Left ventricle myocardium inferior (tissue), 1 donor: Measurements from ENCODE around the gene FBLN5. TPM values are rescaled to one million over a fixed set of nuclear protein-coding genes. Genes with fewer than 3 reads are reported as not detected.

Experiments used
- DNase-seq: peaks from one replicate; pipeline ENCODE4 v3.0.0-alpha.2; 2020
- H3K27ac ChIP-seq: fragments of 200-600 bp; replicated peaks from 2 replicates; pipeline ENCODE4 v1.8.0; 2021
- H3K27me3 ChIP-seq: fragments of 200-600 bp; 2 replicates; pipeline ENCODE4 v1.8.0; 2021; ENCODE audit warnings: low read depth
- H3K36me3 ChIP-seq: fragments of 200-600 bp; 2 replicates; pipeline ENCODE4 v1.8.0; 2021
- H3K4me1 ChIP-seq: fragments of 200-600 bp; 2 replicates; pipeline ENCODE4 v1.8.0; 2021
- H3K4me3 ChIP-seq: fragments of 200-600 bp; 2 replicates; pipeline ENCODE4 v1.8.0; 2021; ENCODE audit warnings: mild to moderate bottlenecking, moderate library complexity
- H3K9me3 ChIP-seq: fragments of 200-600 bp; replicated peaks from 2 replicates; pipeline ENCODE4 v1.8.0; 2021
- CTCF ChIP-seq: fragments of 200-600 bp; IDR thresholded peaks from 2 replicates; pipeline ENCODE4 v1.8.0; 2021; ENCODE audit warnings: antibody characterized with exemption, mild to moderate bottlenecking, borderline replicate concordance
- intact Hi-C: fragments of 100-400 bp; cut with micrococcal nuclease; formaldehyde crosslinking; loops from one replicate; pipeline ENCODE4 v1.11.0; 2022
- total RNA-seq: library from RNA; stranded (reverse); fragmentation: NEBNext Ultra II Directional; extraction: Animal tissue kit (Norgen Biotek cat#: 25700); gene quantifications from one replicate; pipeline ENCODE4 v1.2.1, GENCODE V29; 2021
- donor health status: DM: no; HTN: yes; CAD: no; lungs with severe emphysema.

FBLN5 gene
- total RNA-seq, 1 donor from 2014 or later, result 62.5 TPM

- Histone ChIP-seq H3K9me3 (no peaks in the 10 kb centered on the region), H3K36me3 (no peaks in the 10 kb centered on the region), H3K27me3 (peaks cover 88% of the 10 kb centered on the region), H3K27ac (peak overlapping the region; percentile 81), H3K4me1 (peaks cover 15% of the 10 kb centered on the region), H3K4me3 (peak overlapping the region; percentile 69)
- intact Hi-C loops, result no loop called here
- DNase-seq, result no peak
- TF ChIP-seq CTCF, result no peak
These were observed 112.1 kb downstream of the FBLN5 start for GRCh38 chr14:91835197-91835919.

- Histone ChIP-seq H3K27me3 (peaks cover 81% of the 10 kb centered on the region), H3K4me3 (peak overlapping the region; percentile 69), H3K27ac (peak overlapping the region; percentile 0), H3K4me1 (peaks cover 15% of the 10 kb centered on the region), H3K36me3 (no peaks in the 10 kb centered on the region), H3K9me3 (no peaks in the 10 kb centered on the region)
- TF ChIP-seq CTCF, result no peak
- intact Hi-C loops, result no loop called here
- DNase-seq, result no peak
These were observed 112.9 kb downstream of the FBLN5 start for GRCh38 chr14:91834571-91834970.

DNA sequence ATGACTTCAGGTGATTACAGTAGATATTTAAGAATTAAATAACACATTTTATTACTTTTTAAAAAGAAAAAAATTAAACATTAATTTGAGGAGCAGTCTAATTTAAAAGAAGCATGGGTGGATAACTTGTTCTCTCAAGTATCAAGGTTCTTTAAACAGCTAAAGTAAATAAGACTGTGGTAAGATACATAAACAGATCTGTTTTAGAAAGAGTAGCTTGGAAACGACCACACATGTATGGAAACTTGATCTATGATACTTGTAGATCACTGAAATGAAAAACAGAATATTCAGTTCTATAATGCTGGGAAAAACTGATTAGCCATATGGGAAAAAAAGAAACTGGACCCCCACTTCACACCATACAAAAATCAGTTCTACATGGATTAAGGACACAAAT is 116.2 kb downstream of the FBLN5 start:
- peaks cover 6% of the 10 kb centered on the region for H3K4me1 ChIP-seq
- no peak for DNase-seq
- H3K27me3 ChIP-seq, result peaks cover 53% of the 10 kb centered on the region

DNA sequence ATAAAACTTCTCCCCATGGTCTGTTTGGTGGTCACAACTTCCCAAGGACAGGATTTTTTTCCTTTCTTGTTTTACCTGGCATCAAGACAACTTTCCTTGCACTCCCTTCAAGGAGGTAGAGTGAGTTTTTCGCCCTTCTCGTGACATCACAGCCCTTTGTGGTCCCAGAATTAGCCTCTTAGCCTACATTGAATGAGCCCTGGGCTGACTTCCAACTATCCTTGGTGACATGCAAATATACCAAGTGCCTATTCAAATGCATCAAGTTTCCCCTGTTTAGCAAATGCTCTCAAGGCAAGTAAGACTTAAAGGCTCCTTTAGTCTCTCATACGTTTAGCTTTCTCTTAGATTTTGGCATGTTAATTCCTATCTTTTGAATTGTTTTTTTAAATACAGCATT is 116.7 kb downstream of the FBLN5 start:
- TF ChIP-seq CTCF, result no peak
- no peaks in the 10 kb centered on the region for H3K36me3 ChIP-seq
- H3K9me3 ChIP-seq, result peaks cover 10% of the 10 kb centered on the region
- intact Hi-C loops, result no loop called here
- H3K27ac ChIP-seq, result no peak overlapping the region
- no peak for DNase-seq
- H3K4me3 ChIP-seq, result no peak overlapping the region
- H3K27me3 ChIP-seq, result peaks cover 48% of the 10 kb centered on the region
- H3K4me1 ChIP-seq, result peaks cover under 1% of the 10 kb centered on the region

More for the DNA sequence above, 116.2 kb downstream of the FBLN5 start:
- TF ChIP-seq CTCF, result no peak
- no peak overlapping the region for H3K27ac ChIP-seq
- peaks cover 10% of the 10 kb centered on the region for H3K9me3 ChIP-seq
- H3K4me3 ChIP-seq, result no peak overlapping the region
- no peaks in the 10 kb centered on the region for H3K36me3 ChIP-seq
- intact Hi-C loops, result no loop called here

DNA sequence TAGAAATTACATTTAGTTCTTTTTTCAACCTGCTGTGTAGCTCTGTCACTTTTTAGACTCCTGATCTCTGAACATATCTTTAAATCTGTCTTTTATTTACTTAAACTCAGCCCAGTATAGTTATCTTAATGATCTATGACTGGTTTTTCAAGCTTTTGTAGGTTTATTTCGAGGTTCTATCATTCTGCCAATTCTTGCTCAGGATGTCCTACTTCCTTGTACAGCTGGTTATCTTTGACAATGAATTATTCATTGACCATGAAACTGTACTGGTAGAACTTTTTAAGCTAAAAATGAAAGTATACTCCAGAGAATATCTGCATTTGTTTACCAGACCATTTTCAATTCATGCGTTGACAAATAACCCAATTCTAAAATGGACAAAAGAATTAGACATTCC is 118.0 kb downstream of the FBLN5 start:
- intact Hi-C loops, result no loop called here
- Histone ChIP-seq H3K4me3 (no peak overlapping the region), H3K4me1 (no peaks in the 10 kb centered on the region), H3K36me3 (no peaks in the 10 kb centered on the region), H3K27ac (no peak overlapping the region), H3K27me3 (peaks cover 35% of the 10 kb centered on the region), H3K9me3 (peaks cover 10% of the 10 kb centered on the region)
- DNase-seq, result no peak
- no peak for TF ChIP-seq CTCF
